ENCODE results near the gene REEP1.

DNA sequence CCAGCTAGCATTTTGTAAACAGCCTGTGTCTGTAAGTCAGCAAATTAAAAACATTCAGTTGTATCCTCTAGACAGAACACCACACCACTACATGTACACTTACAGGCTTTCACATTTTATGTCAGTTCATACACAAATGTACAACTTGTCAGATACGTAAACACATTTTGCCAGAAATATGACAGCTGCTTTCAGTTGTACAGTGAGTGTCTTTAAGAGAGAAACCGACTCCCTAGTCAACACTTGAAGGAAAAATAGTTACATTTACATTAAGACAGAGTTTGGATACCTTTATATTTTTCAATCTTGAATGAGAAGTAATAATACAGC, 123.0 kb downstream of the REEP1 start:
- TF ChIP-seq, protein P1, sequence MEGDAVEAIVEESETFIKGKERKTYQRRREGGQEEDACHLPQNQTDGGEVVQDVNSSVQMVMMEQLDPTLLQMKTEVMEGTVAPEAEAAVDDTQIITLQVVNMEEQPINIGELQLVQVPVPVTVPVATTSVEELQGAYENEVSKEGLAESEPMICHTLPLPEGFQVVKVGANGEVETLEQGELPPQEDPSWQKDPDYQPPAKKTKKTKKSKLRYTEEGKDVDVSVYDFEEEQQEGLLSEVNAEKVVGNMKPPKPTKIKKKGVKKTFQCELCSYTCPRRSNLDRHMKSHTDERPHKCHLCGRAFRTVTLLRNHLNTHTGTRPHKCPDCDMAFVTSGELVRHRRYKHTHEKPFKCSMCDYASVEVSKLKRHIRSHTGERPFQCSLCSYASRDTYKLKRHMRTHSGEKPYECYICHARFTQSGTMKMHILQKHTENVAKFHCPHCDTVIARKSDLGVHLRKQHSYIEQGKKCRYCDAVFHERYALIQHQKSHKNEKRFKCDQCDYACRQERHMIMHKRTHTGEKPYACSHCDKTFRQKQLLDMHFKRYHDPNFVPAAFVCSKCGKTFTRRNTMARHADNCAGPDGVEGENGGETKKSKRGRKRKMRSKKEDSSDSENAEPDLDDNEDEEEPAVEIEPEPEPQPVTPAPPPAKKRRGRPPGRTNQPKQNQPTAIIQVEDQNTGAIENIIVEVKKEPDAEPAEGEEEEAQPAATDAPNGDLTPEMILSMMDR (IDR thresholded peaks at IDR 0.05), result no peak
- TF ChIP-seq POLR2A (IDR thresholded peaks at IDR 0.05), result no peak
